NT2/D1 (cell line): ENCODE data around the gene B4GALT1.

Source experiments
- SUZ12 ChIP-seq: IDR thresholded peaks from 2 replicates; pipeline ENCODE4 v1.6.1; 2011; ENCODE audit not compliant: insufficient read length, insufficient read depth; ENCODE audit errors: extremely low read depth
- YY1 ChIP-seq: IDR thresholded peaks from 2 replicates; pipeline ENCODE4 v1.6.1; 2011; ENCODE audit not compliant: insufficient read length, insufficient read depth
- ZNF274 ChIP-seq: IDR thresholded peaks from 2 replicates; pipeline ENCODE4 v1.6.1; 2011; ENCODE audit warnings: mild to moderate bottlenecking, low read depth, low read length

- TF ChIP-seq ZNF274 (no peak), YY1 (no peak), SUZ12 (no peak)
Observed at GRCh38 chr9:33125461-33125860, 41.7 kb downstream of the B4GALT1 start.
